GM18867 (cell line): ENCODE results near the gene EFCAB5.
"Not testable (repeated sequence)": the region's sequence is repeated elsewhere in the genome, so short reads cannot be mapped to it uniquely, and the experiment has no call there.

Experiments used
- ATAC-seq: cut with Tn5 transposase; IDR thresholded peaks from one replicate; pipeline ENCODE4 v1.9.1; 2021; ENCODE audit warnings: mild to moderate bottlenecking, moderate library complexity; ENCODE audit not compliant: unreplicated experiment

EFCAB5 gene

DNA sequence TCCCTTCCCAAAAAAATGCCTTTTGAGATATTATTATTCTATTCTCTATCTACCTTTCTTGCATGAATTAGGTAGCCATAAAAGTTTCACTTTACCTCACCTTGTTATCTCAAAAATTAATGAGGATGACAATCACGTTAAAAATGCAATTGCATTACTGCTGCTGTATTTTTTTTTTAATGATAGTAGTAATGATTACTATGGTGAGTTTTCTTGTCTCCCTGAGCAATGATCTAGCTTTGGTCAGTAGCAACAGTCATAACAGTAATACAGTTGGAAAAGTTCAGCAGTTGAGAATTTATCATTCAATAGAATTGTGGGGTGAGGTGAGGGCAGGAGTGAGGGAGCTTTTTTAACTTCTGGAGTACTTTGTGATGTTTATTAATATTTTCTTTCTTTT is at the start of gene EFCAB5:
Gene EFCAB5, plus strand, starts transcription at position 301 of the 400 bp plus-strand sequence. CDS start 163 bp downstream, outside the sequence.
- ATAC-seq, result no peak

DNA sequence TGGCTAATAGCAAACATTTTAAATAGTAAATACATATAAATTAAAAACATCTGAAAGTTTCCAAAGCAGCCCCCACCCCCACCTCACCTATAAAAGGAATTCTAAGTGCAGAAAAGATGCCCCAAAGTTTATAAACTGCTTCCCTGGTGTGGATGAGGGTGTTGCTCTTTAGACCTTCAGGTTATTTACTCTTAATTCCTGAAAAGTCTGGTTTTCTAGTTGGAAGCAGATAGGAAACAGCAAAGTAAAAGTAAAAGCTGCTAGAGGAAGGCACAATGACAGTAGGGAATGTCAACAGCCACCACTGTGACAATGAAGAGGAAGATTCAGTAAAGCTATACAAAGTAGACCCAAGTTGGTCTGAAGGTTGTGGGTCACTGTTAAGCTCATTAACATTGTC is 49.2 kb upstream of the EFCAB5 start:
- ATAC-seq, result no peak

DNA sequence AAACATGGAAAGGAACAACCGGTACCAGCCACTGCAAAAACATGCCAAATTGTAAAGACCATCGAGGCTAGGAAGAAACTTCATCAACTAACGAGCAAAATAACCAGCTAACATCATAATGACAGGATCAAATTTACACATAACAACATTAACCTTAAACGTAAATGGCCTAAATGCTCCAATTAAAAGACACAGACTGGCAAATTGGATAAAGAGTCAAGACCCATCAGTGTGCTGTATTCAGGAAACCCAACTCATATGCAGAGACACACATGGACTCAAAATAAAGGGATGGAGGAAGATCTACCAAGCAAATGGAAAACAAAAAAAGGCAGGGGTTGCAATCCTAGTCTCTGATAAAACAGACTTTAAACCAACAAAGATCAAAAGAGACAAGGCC is 44.3 kb upstream of the EFCAB5 start:
- not testable (repeated sequence) for ATAC-seq

DNA sequence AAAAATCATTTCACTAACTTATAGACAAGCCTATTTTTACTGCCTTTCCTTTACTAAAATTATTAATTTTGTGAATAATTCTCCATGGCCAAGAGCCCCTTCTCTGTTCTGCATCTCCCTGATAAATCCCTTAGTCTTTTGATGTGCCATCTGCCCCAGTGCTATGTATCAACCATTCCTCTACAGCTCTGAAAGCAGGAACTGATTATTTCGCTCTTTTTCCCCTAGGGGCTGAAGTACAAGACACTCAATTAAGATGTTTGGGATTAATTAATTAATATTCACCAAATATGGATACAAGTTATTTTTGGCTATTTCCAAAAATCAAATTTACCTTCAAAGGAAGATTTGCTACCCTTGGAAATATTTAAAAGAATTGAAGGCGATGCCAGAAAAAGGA is 38.0 kb upstream of the EFCAB5 start:
- ATAC-seq, result no peak

DNA sequence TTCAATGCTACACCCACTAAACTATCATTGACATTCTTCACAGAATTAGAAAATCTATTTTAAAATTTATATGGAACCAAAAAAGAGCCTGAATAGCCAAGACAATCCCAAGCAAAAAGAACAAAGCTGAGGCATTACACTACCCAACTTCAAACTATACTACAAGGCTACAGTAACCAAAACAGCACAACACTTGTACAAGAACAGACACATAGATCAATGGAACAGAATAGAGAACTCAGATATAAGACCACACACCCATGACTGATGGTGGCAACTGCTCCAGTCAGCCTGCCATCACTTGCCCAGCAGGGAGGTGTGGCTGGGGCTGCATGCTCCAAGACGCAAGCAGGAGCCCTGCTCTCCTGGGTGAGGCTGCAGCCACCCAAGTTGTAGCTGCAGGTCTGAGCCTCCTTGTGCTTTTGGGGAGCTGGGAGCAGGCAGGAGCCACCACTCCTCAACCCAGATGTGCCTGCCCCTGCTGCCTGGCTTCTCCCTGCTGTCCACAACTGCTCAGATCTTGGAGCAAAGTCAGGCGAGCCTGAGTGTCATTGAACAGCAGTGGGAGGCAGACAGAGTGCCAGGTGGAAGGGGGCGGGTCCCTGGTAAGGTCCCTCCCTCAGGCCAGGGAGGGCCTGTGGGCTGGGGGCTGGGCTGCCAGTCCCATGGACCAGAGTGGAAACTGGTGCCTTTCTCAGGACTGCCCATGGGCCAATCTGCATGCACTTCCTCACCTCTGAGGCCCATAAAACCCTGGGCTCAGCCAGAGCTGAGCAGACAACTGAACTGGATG is 36.2 kb upstream of the EFCAB5 start:
- no peak for ATAC-seq

DNA sequence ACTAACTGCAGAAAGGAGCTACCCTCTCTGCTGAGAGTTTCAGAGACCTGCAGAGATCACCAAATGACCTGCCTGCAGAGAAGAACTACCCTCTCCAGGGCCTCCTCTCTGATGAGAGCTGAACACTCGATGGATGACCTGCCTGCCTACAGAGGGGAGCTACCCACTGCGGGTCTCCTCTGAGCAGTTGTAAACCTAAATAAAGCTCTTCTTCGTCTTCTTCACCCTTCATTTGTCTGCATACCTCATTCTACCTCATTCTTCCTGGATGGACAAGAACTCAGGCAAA is 35.6 kb upstream of the EFCAB5 start:
- ATAC-seq, result no peak

DNA sequence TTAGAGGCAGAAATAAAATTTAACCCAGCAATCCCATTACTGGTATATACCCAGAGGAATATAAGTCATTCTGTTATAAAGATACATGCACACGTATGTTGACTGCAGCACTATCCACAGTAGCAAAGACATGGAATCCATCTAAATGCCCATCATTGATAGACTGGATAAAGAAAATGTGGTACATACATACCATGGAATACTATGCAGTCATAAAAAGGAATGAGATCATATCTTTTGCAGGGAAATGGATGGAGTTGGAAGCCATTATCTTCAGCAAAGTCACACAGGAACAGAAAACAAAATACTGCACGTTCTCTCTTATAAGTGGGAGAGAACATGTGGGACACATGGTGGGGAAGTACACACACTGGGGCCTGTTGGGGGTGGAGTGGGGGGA is 34.5 kb upstream of the EFCAB5 start:
- ATAC-seq, result no peak

DNA sequence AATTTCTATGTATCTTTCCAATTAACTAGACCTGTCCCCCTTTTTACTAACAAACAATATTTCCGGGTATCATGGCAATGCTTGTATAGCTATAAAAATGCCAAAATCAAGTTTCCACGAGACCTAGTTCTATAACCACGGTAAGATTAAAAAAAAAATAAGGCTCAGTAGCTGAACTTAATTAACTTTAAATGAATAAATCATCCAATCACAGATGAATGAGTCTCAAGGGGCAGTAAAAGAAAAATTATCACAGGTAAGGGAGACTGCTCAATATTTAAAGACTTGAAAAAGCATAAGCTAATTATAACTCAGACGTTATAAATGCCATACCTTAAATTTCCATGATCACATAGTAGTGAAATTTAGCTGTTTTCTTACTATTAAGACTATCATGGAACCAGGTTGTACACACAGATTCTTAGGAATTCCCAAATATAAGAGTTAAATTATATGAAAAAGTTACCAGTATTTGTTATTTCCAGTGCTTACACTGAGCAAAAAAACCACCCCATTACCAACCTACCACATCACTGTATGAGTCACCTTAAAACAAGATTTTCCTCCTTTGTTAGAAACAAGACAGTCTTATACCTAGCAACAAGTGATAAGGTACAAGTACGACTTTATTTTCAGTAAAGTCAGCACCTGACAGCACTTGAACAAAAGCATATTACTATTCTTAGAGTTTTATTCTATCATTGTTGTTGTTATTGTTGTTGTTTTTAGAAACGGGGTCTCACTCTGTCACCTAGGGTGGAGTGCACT is 32.0 kb upstream of the EFCAB5 start:
- no peak for ATAC-seq

DNA sequence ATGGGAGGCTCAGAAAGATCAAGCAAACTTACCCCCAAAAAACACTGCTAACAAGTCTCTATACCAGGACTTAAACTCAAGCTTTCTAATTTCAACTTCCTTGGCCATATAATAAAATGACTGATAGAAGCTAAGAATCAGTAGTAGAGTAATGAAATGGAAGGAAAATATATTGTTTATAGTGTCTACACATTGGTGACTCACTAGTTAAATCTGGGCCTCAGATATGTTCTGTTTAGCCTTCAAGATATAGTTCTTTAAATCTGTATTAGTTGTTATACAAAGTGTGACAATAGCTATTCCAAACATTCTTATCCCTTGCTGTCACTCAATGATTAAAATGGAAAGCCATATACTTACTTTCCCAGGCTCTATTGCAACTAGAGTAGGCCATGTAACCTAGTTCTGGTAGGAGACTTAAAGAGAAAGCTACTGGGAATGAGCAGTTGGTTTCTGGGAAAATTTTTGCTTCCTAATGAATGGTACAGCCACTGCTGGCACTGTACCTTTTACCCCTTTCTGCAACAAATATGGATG is 29.7 kb upstream of the EFCAB5 start:
- ATAC-seq, result no peak

DNA sequence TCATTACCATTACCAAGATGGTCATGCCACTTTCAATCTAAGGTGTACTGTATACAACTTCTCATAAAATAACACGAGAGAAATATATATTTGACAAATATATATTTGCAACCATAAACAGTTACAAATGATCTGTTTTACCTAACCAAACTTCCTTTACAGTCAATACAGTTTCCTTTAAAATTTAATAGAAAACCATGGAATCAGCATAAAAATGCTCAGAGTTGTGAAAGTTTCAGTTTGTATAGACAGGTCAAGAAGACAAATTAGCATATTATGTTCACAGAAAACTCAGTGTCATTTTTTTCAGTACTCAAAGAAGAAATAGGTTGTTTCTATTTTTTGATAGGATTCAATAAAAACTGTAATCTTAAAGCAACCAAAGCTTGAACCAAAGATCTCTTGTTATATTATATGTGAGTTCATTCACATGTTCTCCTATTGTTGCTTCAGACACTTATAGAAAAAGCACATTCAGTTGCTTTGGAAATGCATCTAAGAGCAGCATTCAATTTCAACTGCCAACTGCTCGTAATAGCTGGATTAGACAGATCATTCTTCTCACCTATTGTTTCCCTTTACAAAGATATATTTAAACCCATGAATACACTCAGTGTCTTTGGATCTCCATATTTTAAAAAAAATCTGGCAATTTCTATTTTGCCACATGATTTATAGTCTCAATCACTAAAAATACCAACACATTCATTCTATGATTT is 26.5 kb upstream of the EFCAB5 start:
- ATAC-seq, result no peak

DNA sequence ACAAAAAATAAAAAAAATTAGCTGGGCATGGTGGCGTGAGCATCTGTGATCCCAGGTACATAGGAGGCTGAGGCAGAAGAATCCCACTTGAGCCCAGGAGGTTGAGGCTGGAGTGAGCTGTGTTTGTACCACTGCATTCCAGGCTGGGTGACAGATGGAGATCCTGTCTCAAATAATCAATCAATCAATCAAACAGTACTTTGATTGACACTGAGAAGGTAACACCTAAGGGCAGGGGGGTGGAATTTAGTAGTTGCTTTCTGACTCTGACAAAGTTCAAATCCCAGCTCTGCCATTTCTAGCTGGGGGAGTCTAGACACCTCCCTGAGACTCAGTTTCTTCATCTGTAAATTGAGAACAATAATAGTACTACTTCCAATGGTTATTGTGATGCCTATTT is 23.4 kb upstream of the EFCAB5 start:
- ATAC-seq, result no peak

DNA sequence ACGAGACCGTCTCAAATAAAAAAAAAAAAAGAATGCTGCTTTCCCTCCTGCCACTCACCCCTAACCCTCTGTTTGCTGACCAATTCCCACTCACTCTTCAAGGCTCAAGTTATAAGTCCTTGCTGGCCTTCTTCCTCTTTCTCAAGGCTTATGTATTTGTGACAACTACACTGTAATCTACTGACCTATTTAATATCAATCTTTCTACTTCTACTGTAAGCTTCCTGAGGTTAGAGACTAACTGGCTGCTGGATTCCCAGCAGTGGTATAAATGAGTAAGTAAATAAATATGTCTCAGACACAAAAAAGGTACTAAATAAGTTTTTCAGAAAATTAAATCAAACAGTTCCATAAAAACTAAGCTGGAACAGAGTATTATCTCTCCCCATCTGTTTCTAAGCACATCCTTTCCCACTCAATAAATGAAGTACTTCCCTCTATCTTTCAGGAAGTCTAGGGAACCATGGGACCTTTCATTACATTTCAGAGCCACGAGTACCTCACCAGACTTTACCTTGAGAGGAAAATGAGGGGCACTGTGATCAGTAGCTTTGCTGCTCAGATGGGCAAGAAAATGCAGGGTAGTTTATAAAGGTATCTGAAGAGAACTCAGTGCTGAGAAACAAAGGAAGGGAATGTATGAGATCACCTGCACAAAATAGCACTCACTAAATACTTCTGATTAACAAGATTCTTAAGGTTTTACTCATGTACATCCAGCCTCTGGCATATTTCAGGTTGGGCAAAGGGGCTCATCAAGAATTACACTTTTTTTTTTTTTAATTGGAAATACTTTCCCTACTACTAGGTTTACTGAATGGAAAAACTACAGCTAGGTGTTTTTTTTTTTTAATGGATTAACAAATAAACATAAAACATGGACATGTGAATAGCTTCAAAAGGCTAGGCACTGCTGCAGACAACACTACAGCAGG is 22.2 kb upstream of the EFCAB5 start:
- ATAC-seq, result no peak

DNA sequence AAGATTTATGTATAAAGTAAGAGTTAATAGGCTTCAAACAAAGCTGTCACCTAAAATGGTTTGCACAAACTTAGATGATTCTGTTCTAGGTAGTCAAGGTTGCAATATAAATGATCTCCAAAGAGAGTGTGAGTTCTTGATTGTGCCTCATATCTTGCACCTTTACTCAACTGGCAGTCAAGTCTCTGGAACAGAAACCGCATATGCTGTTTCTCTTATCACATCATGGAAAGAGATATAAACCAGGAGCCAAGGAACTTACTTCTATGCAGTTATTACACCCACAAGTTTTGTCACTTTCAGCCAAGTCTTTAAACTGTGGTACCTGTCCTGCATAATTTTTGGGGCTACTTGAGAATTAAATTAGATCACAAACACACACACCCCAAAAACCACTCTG is 16.6 kb upstream of the EFCAB5 start:
- ATAC-seq, result no peak

DNA sequence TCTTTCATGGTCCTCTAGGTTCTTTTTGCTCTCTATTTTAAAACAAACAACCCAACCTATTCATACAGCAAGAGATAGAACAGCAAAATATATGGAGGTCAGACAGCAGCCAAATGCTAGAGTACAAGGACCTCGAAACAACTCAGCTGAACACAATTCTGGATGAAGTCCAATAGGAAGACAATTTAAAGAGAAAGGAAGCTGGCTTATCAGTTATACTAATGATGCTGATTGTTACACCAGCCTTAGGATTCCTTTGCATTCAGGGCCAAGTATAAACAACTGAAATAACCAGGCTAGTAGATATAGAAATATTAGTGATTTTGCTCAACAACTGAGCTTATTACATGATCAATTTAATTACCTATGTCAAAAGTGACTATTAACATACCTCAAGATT is 13.9 kb upstream of the EFCAB5 start:
- ATAC-seq, result no peak

DNA sequence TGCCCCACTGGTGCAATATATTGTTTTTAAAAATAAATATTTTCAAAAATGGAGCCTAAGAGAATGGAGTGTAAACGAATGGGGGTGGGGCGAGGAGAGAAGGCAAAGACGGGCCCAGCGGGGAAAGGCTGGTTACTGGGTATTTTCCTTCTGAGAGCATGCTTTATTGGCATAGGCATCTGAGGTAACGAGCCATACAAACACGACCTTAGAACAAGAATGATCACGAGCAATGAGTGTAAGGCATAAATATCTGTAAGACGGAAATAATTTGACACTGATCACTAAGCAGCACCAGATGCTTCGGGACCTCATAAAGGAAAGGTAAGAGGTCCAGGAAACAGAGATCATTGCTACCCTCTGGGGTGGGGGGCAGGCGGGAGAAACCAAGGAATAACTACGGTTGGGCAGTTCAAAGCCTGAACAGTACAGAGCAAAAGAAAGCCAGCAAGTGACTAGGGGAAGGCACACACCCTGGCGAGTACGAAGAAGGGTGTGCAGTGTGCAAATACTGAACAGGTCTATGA is 12.4 kb upstream of the EFCAB5 start:
- ATAC-seq, result no peak

DNA sequence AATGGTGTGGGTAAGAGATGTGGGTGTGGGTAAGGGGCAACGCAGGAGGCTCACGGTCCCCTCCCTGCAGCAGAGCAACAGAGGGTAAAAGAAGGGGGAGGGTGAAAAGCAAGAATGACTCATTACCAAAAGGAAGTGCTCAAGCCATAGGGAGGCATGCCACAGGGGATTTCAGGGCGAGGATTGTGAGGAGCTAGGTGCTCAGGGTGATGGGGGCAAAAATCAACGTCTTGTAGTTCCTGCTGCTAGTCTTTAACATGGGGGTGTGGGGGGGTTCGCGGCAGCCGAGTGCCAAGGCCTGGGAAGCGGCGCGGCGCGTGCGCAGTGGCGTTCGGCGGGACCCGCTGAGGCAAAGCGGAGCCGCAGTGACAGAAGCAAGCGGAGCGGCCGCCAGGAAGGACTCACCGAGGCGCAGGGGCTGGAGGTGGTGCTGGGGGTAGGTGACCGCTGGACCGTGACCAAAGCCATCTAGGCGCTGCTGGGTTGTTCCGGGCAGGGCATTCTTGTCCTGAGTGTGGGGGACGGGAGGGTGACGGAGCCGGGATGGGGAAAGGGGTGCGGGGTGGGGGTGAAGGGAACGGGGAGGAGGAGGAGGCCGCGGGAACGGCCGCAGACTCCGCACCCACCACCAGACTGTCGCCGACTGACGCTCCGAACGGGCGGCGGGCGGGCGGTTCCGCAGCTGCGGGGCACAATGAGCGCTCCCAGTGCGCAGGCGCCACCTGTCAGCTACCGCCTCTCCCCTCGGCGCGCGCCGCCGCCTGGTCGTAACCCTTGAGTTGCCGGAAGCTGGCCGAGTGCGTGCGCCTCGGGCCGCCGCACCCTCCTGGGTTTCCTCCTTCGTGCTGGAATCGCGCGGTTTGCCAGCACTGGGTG is 11.7 kb upstream of the EFCAB5 start, which contains the start of gene SSH2:
Gene SSH2, minus strand, starts transcription at position 696 of the 876 bp plus-strand sequence. Its CDS starts 228 bp downstream, at position 468.
- ATAC-seq, result peak; percentile 67

DNA sequence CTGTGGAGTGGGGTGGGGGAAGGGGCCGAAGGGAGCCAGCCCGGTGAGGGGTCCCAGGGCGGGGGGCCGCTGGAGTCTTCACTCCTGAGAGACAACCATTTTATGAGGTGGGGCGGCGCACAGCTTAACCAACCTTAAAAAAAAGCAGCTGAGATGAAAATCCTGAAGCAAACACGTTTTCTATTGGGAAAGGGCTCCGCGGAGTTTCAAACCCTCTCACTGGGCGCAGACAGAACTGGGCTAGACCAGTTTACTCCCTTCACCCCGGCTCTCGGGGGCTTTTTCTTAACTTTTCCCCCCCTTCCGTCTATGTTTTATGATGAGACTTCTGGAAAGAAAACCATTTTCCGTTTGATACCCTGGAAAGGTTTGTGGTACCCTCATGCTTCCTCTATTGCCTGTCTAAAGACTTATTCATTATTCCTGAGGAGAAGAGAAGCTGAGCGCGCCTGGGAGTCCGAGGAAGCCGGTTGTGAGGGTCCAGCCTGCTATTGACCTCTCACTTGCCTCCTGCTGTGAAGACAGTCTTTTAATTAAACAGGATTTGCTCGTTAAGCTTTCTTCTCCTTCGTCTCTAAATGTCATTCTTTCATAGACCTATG is 10.9 kb upstream of the EFCAB5 start:
- ATAC-seq, result no peak

DNA sequence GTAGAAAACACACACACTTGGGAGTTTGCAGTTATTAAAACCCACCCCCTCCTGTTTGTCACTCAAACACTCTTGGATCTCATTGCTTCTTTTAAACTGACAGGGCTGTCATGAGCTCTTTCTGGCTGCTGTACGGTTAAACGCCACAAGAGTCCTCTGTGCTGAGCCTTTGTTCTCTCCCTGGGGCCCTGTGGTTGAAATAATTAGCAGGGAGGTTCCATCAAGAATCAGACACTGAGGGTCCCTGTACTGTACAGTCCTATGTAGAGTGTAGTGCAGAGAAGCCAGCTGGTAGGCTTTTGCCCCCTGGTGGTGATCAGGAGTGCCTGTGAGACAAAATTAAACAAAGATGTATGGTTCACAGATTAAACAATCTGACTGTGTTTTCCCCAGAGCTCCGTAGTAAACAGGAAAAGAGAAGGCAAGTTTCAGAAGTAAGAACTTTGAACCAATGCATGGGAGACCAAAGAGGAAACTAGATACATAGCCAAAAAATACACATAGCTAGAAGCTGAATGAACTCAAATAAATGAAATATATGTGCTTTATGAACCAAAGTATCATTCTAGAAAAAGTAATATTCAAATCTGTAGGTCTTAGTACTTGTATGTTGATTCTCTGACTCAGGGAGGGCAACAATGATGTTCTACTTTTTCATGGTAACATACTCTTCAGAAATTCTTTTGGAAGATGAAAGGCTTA is 10.1 kb upstream of the EFCAB5 start:
- ATAC-seq, result peak; percentile 60
